ENCODE results near the gene DOK6.

DOK6 gene

GRCh38 chr18:69388222-69388621 is 12.5 kb upstream of the DOK6 start:
- Histone ChIP-seq H3K4ac (ENCODE audit: low read length) (no peak overlapping the region), H2BK120ac (ENCODE audit: low read depth, low read length) (no peak overlapping the region), H3K36me3 (replicated peaks in 1 of 2; ENCODE audit: control insufficient read depth in 2 of 2, insufficient read depth in 2 of 2, low read length in 2 of 2) (no peaks in the 10 kb centered on the region), H3K4me1 (ENCODE audit: control insufficient read depth in 2 of 2, insufficient read depth in 1 of 2, low read depth in 1 of 2, low read length in 2 of 2) (peaks cover 0 to 2% of the 10 kb centered on the region in 2 donors), H2AK5ac (ENCODE audit: low read depth, low read length) (no peak overlapping the region), H3K4me2 (ENCODE audit: insufficient read depth, low read length, poor library complexity, severe bottlenecking) (no peak overlapping the region), H3K27me3 (ENCODE audit: control insufficient read depth in 3 of 3, insufficient read depth in 3 of 3, low read depth in 1 of 3, low read length in 3 of 3) (no peaks in the 10 kb centered on the region), H3K4me3 (ENCODE audit: low read length in 2 of 2) (no peak overlapping the region), H4K8ac (ENCODE audit: low read depth, low read length) (no peak overlapping the region), H3K18ac (ENCODE audit: low read length) (no peak overlapping the region), H3K23ac (ENCODE audit: low read depth, low read length, poor library complexity) (no peak overlapping the region), H3K9ac (ENCODE audit: low read depth, low read length, poor library complexity) (no peak overlapping the region), H3K27ac (replicated peaks; ENCODE audit: low read length) (no peak overlapping the region), H2BK15ac (ENCODE audit: low read length) (no peak overlapping the region), H3K9me3 (replicated peaks in 1 of 2; ENCODE audit: control insufficient read depth in 2 of 2, insufficient read depth in 1 of 2, low read depth in 1 of 2, low read length in 2 of 2) (no peaks in the 10 kb centered on the region), H2BK12ac (ENCODE audit: low read length) (no peak overlapping the region), H2BK5ac (ENCODE audit: low read length) (no peak overlapping the region), H2AFZ (ENCODE audit: low read length) (no peak overlapping the region), H3K79me1 (ENCODE audit: low read depth, low read length) (no peaks in the 10 kb centered on the region), H4K91ac (ENCODE audit: low read depth, low read length, poor library complexity) (no peak overlapping the region), H3K14ac (ENCODE audit: low read length) (no peak overlapping the region)
- no CpG with 5 or more reads among the region's 1 CpG for WGBS, 2 donors (ENCODE audit: extremely low coverage in 2 of 2, insufficient read length in 2 of 2, insufficient replicate concordance in 1 of 2)
- DNase-seq (ENCODE audit: low spot score), result no peak

GRCh38 chr18:69397096-69397495 is 3.6 kb upstream of the DOK6 start:
- DNase-seq (ENCODE audit: low spot score), result no peak
- Histone ChIP-seq H3K14ac (ENCODE audit: low read length) (no peak overlapping the region), H3K4me2 (ENCODE audit: insufficient read depth, low read length, poor library complexity, severe bottlenecking) (no peak overlapping the region), H2BK120ac (ENCODE audit: low read depth, low read length) (no peak overlapping the region), H2BK5ac (ENCODE audit: low read length) (no peak overlapping the region), H3K23ac (ENCODE audit: low read depth, low read length, poor library complexity) (no peak overlapping the region), H2AK5ac (ENCODE audit: low read depth, low read length) (no peak overlapping the region), H3K4me1 (ENCODE audit: control insufficient read depth in 2 of 2, insufficient read depth in 1 of 2, low read depth in 1 of 2, low read length in 2 of 2) (peaks cover 0 to 5% of the 10 kb centered on the region in 2 donors), H3K18ac (ENCODE audit: low read length) (no peak overlapping the region), H3K79me1 (ENCODE audit: low read depth, low read length) (no peaks in the 10 kb centered on the region), H2BK12ac (ENCODE audit: low read length) (no peak overlapping the region), H3K9me3 (replicated peaks in 1 of 2; ENCODE audit: control insufficient read depth in 2 of 2, insufficient read depth in 1 of 2, low read depth in 1 of 2, low read length in 2 of 2) (peaks cover 0 to 2% of the 10 kb centered on the region in 2 donors), H3K27me3 (ENCODE audit: control insufficient read depth in 3 of 3, insufficient read depth in 3 of 3, low read depth in 1 of 3, low read length in 3 of 3) (peaks cover 0 to 11% (median 5%) of the 10 kb centered on the region in 3 experiments), H2AFZ (ENCODE audit: low read length) (no peak overlapping the region), H3K27ac (replicated peaks; ENCODE audit: low read length) (no peak overlapping the region), H2BK15ac (ENCODE audit: low read length) (no peak overlapping the region), H3K9ac (ENCODE audit: low read depth, low read length, poor library complexity) (no peak overlapping the region), H3K4ac (ENCODE audit: low read length) (no peak overlapping the region), H3K4me3 (ENCODE audit: low read length in 2 of 2) (no peak overlapping the region), H4K8ac (ENCODE audit: low read depth, low read length) (no peak overlapping the region), H3K36me3 (replicated peaks in 1 of 2; ENCODE audit: control insufficient read depth in 2 of 2, insufficient read depth in 2 of 2, low read length in 2 of 2) (no peaks in the 10 kb centered on the region), H4K91ac (ENCODE audit: low read depth, low read length, poor library complexity) (no peak overlapping the region)
- WGBS, 2 donors (ENCODE audit: extremely low coverage in 2 of 2, insufficient read length in 2 of 2, insufficient replicate concordance in 1 of 2), result no CpG with 5 or more reads among the region's 7 CpGs

GRCh38 chr18:69399253-69399652 is 1.4 kb upstream of the DOK6 start:
- H3K27ac ChIP-seq (replicated peaks; ENCODE audit: low read length), result no peak overlapping the region
- H2BK12ac ChIP-seq (ENCODE audit: low read length), result no peak overlapping the region
- DNase-seq (ENCODE audit: low spot score), result no peak
- peaks cover 0 to 24% (median 12%) of the 10 kb centered on the region in 3 experiments for H3K27me3 ChIP-seq (ENCODE audit: control insufficient read depth in 3 of 3, insufficient read depth in 3 of 3, low read depth in 1 of 3, low read length in 3 of 3)
- H3K18ac ChIP-seq (ENCODE audit: low read length), result no peak overlapping the region
- H4K8ac ChIP-seq (ENCODE audit: low read depth, low read length), result no peak overlapping the region
- no peak overlapping the region for H3K9ac ChIP-seq (ENCODE audit: low read depth, low read length, poor library complexity)
- no peaks in the 10 kb centered on the region for H3K36me3 ChIP-seq (replicated peaks in 1 of 2; ENCODE audit: control insufficient read depth in 2 of 2, insufficient read depth in 2 of 2, low read length in 2 of 2)
- H2BK5ac ChIP-seq (ENCODE audit: low read length), result no peak overlapping the region
- H3K23ac ChIP-seq (ENCODE audit: low read depth, low read length, poor library complexity), result no peak overlapping the region
- H3K4me3 ChIP-seq (ENCODE audit: low read length in 2 of 2), result peak overlapping the region in 1 of 2 donors; percentile 54
- no peak overlapping the region for H2BK15ac ChIP-seq (ENCODE audit: low read length)
- H3K4ac ChIP-seq (ENCODE audit: low read length), result no peak overlapping the region
- peak overlapping the region; percentile 84 for H2AFZ ChIP-seq (ENCODE audit: low read length)
- no peak overlapping the region for H2BK120ac ChIP-seq (ENCODE audit: low read depth, low read length)
- no peak overlapping the region for H3K4me2 ChIP-seq (ENCODE audit: insufficient read depth, low read length, poor library complexity, severe bottlenecking)
- no CpG with 5 or more reads among the region's 3 CpGs for WGBS, 2 donors (ENCODE audit: extremely low coverage in 2 of 2, insufficient read length in 2 of 2, insufficient replicate concordance in 1 of 2)
- no peak overlapping the region for H3K14ac ChIP-seq (ENCODE audit: low read length)
- peaks cover 2 to 5% of the 10 kb centered on the region in 2 donors for H3K9me3 ChIP-seq (replicated peaks in 1 of 2; ENCODE audit: control insufficient read depth in 2 of 2, insufficient read depth in 1 of 2, low read depth in 1 of 2, low read length in 2 of 2)
- H2AK5ac ChIP-seq (ENCODE audit: low read depth, low read length), result no peak overlapping the region
- no peak overlapping the region for H4K91ac ChIP-seq (ENCODE audit: low read depth, low read length, poor library complexity)
- H3K79me1 ChIP-seq (ENCODE audit: low read depth, low read length), result no peaks in the 10 kb centered on the region
- H3K4me1 ChIP-seq (ENCODE audit: control insufficient read depth in 2 of 2, insufficient read depth in 1 of 2, low read depth in 1 of 2, low read length in 2 of 2), result peaks cover 0 to 11% of the 10 kb centered on the region in 2 donors

DNA sequence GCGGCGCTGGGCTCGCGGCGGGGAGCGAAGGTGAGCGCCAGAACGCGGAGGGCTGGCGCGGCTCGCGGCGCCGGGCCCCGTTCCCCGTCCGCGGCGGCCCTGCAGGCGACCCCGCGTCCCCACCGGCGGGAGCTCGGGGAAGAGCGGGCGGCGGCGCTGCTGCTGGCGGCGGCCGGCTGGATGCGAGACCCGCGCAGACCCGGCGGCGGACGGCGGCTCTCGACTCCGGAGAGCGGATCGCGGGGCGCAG is 213 bp downstream of the DOK6 start:
- H4K8ac ChIP-seq (ENCODE audit: low read depth, low read length), result no peak overlapping the region
- peak overlapping the region; percentile 67 for H2BK15ac ChIP-seq (ENCODE audit: low read length)
- no peak overlapping the region for H2BK5ac ChIP-seq (ENCODE audit: low read length)
- H2BK120ac ChIP-seq (ENCODE audit: low read depth, low read length), result no peak overlapping the region
- H3K36me3 ChIP-seq (replicated peaks in 1 of 2; ENCODE audit: control insufficient read depth in 2 of 2, insufficient read depth in 2 of 2, low read length in 2 of 2), result no peaks in the 10 kb centered on the region
- H3K27ac ChIP-seq (replicated peaks; ENCODE audit: low read length), result no peak overlapping the region
- peaks cover 2 to 5% of the 10 kb centered on the region in 2 donors for H3K9me3 ChIP-seq (replicated peaks in 1 of 2; ENCODE audit: control insufficient read depth in 2 of 2, insufficient read depth in 1 of 2, low read depth in 1 of 2, low read length in 2 of 2)
- no CpG with 5 or more reads among the region's 47 CpGs for WGBS, 2 donors (ENCODE audit: extremely low coverage in 2 of 2, insufficient read length in 2 of 2, insufficient replicate concordance in 1 of 2)
- H3K23ac ChIP-seq (ENCODE audit: low read depth, low read length, poor library complexity), result peak overlapping the region; percentile 89
- H3K4me2 ChIP-seq (ENCODE audit: insufficient read depth, low read length, poor library complexity, severe bottlenecking), result peak overlapping the region; percentile 94
- H3K4ac ChIP-seq (ENCODE audit: low read length), result no peak overlapping the region
- peak overlapping the region; percentile 90 for H3K9ac ChIP-seq (ENCODE audit: low read depth, low read length, poor library complexity)
- H2AFZ ChIP-seq (ENCODE audit: low read length), result peak overlapping the region; percentile 98
- no peak overlapping the region for H2BK12ac ChIP-seq (ENCODE audit: low read length)
- no peak overlapping the region for H4K91ac ChIP-seq (ENCODE audit: low read depth, low read length, poor library complexity)
- peaks cover 0 to 11% of the 10 kb centered on the region in 2 donors for H3K4me1 ChIP-seq (ENCODE audit: control insufficient read depth in 2 of 2, insufficient read depth in 1 of 2, low read depth in 1 of 2, low read length in 2 of 2)
- H3K14ac ChIP-seq (ENCODE audit: low read length), result no peak overlapping the region
- H3K18ac ChIP-seq (ENCODE audit: low read length), result peak overlapping the region; percentile 97
- H3K79me1 ChIP-seq (ENCODE audit: low read depth, low read length), result no peaks in the 10 kb centered on the region
- peak overlapping the region; percentile 54 to 79 for H3K4me3 ChIP-seq (ENCODE audit: low read length in 2 of 2)
- no peak overlapping the region for H2AK5ac ChIP-seq (ENCODE audit: low read depth, low read length)
- DNase-seq (ENCODE audit: low spot score), result no peak
- H3K27me3 ChIP-seq (ENCODE audit: control insufficient read depth in 3 of 3, insufficient read depth in 3 of 3, low read depth in 1 of 3, low read length in 3 of 3), result peaks cover 0 to 27% (median 12%) of the 10 kb centered on the region in 3 experiments
